ENCODE data around the gene RFX1. TPM values are rescaled to one million over a fixed set of nuclear protein-coding genes. Genes with fewer than 3 reads are reported as not detected.
"Not testable (repeated sequence)": the region's sequence is repeated elsewhere in the genome, so short reads cannot be mapped to it uniquely, and the experiment has no call there.

RFX1 gene
- total RNA-seq, 1 donor from 2014 or later: 15.7 TPM

DNA sequence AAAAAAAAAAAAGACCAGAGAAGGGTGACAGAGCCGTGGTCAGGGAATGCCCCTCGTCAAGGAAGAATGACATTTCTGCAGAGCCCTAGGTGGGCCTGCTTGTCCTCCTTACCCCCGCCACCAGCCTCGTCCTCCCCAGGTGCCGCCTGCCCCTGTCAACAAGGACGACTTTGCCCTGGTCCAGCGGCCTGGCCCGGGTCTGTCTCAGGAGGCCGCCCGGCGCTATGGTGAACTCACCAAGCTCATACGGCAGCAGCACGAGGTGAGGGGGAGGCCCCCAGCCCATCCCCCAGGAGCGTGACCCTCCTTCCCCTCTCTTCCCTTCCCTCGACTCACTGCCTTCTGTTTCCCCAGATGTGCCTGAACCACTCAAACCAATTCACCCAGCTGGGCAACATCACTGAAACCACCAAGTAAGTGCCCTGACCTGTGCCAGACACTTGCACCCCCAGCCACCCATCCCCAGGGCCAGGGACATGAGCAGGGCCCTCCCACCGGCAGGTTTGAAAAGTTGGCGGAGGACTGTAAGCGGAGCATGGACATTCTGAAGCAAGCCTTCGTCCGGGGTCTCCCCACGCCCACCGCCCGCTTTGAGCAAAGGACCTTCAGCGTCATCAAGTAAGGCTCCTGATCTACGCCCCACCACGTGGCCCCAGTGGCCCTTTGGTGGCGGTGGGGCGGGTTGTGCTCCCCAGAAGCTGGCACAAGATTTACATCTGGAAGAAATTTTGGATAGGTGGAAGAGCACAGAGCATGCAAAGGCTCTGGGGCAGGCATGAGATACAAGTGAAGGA lies 82.7 kb downstream of the RFX1 start:
- H3K27ac Mint-ChIP-seq (ENCODE audit: unreplicated experiment): no peak overlapping the region
- H3K4me3 Mint-ChIP-seq (ENCODE audit: unreplicated experiment): no peak overlapping the region
- DNase-seq (ENCODE audit: extremely low spot score, unreplicated experiment): no peak
- H3K36me3 Mint-ChIP-seq (ENCODE audit: unreplicated experiment): peaks cover 46% of the 10 kb centered on the region
- no peaks in the 10 kb centered on the region for H3K4me1 Mint-ChIP-seq (ENCODE audit: unreplicated experiment)
- no peaks in the 10 kb centered on the region for H3K27me3 Mint-ChIP-seq (ENCODE audit: unreplicated experiment)
- no peak for TF ChIP-seq CTCF (IDR thresholded peaks at IDR 0.05)
- H3K9me3 Mint-ChIP-seq (ENCODE audit: unreplicated experiment): no peaks in the 10 kb centered on the region

DNA sequence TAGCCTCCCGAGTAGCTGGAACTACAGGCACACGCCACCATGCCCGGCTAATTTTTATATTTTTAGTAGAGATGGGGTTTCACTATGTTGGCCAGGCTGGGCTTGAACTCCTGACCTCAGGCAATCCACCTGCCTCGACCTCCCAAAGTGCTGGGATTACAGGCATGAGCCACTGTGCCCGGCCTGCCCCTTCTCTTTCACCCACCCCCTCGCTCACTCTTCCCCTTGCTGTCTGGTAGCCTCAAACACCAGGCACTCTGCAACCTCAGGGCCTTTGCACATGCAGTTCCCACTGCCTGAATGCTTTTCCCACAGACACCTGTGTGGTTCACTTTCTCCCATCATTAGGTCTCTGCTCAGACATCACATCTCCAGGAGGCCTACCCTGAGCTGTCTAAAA lies 84.0 kb downstream of the RFX1 start:
- not testable (repeated sequence) for DNase-seq (ENCODE audit: extremely low spot score, unreplicated experiment); H3K4me1 Mint-ChIP-seq (ENCODE audit: unreplicated experiment)
- H3K36me3 Mint-ChIP-seq (ENCODE audit: unreplicated experiment): peaks cover 48% of the 10 kb centered on the region

DNA sequence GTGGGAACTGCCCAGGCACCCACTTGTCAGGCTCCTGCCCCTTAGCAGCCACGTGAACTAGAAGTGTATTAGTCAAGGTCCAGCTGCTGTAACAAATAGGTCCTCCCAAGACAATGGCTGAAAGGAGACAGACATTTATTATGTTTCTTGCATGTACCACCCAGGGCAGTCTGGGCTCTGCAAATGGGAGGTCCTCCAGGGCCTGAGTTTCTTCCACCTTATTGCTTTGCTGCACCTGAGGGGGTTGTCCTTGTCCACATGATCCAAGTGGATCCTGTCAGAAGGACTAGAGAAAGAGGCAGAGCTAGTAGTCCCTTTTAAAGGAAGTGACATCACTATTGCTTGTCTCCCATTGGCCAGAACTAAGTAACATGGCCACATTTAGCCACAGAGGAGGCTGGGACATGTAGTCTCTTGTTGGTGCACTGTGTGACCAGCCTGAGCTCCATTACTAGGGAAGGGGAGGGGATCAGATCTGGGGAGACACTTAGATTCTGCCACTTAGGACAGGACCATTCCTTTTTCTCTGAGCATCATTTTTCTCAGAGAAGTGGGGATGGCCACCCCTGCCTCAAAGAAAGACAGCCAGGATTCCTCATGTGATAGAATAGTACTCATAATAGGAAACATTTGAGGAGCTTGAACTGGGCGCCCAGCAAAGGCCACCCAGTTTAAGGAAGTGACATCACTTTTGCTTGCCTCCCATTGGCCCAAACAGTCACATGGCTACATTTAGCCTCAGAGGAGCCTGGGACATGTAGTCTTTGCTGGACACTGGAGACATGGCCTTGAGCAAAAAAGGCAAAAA lies 85.0 kb downstream of the RFX1 start:
- H3K27ac Mint-ChIP-seq (ENCODE audit: unreplicated experiment): no peak overlapping the region
- DNase-seq (ENCODE audit: extremely low spot score, unreplicated experiment): no peak

More for the DNA sequence above, 84.0 kb downstream of the RFX1 start:
- not testable (repeated sequence) for H3K27ac Mint-ChIP-seq (ENCODE audit: unreplicated experiment); H3K27me3 Mint-ChIP-seq (ENCODE audit: unreplicated experiment); H3K9me3 Mint-ChIP-seq (ENCODE audit: unreplicated experiment); H3K4me3 Mint-ChIP-seq (ENCODE audit: unreplicated experiment)

DNA sequence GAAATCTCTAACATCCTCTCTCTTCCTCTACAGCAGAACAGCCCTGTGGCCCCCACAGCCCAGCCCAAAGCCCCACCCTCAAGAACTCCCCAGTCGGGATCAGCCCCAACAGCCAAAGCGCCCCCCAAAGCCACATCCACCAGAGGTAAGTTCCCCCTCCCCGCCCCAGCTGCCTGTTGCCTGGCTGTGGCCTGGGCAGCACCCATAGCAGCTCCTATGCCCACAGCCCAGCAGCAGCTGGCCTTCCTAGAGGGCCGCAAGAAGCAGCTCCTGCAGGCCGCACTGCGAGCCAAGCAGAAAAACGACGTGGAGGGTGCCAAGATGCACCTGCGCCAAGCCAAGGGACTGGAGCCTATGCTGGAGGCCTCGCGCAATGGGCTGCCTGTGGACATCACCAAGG lies 85.6 kb downstream of the RFX1 start:
- peaks cover 45% of the 10 kb centered on the region for H3K36me3 Mint-ChIP-seq (ENCODE audit: unreplicated experiment)

More for the DNA sequence above, 85.0 kb downstream of the RFX1 start:
- no peak for TF ChIP-seq CTCF (IDR thresholded peaks at IDR 0.05)
- H3K9me3 Mint-ChIP-seq (ENCODE audit: unreplicated experiment): no peaks in the 10 kb centered on the region
- H3K36me3 Mint-ChIP-seq (ENCODE audit: unreplicated experiment): peaks cover 43% of the 10 kb centered on the region
- no peak overlapping the region for H3K4me3 Mint-ChIP-seq (ENCODE audit: unreplicated experiment)
- no peaks in the 10 kb centered on the region for H3K4me1 Mint-ChIP-seq (ENCODE audit: unreplicated experiment)
- no peaks in the 10 kb centered on the region for H3K27me3 Mint-ChIP-seq (ENCODE audit: unreplicated experiment)

More for the DNA sequence above, 85.6 kb downstream of the RFX1 start:
- TF ChIP-seq CTCF (IDR thresholded peaks at IDR 0.05): no peak
- Mint-ChIP-seq H3K9me3 (ENCODE audit: unreplicated experiment) (no peaks in the 10 kb centered on the region), H3K27me3 (ENCODE audit: unreplicated experiment) (no peaks in the 10 kb centered on the region), H3K27ac (ENCODE audit: unreplicated experiment) (no peak overlapping the region), H3K4me3 (ENCODE audit: unreplicated experiment) (no peak overlapping the region), H3K4me1 (ENCODE audit: unreplicated experiment) (no peaks in the 10 kb centered on the region)
- no peak for DNase-seq (ENCODE audit: extremely low spot score, unreplicated experiment)
